Endodermal cell (in vitro differentiated cells): ENCODE measurements around the gene S100A10. TPM values are rescaled to one million over a fixed set of nuclear protein-coding genes. Genes with fewer than 3 reads are reported as not detected.

Experiments used
- DNase-seq: peaks from one replicate; pipeline ENCODE4 v3.0.0-alpha.2; 2017
- H3K27ac ChIP-seq: 2 replicates; pipeline ENCODE4 v1.5.1; 2013; ENCODE audit warnings: mild to moderate bottlenecking, low read depth, low read length, moderate library complexity
- H3K27me3 ChIP-seq: 2 replicates; pipeline ENCODE4 v1.6.1; 2013; ENCODE audit warnings: mild to moderate bottlenecking, low read length, moderate library complexity; ENCODE audit not compliant: insufficient read depth, control insufficient read depth, poor library complexity, severe bottlenecking
- H3K36me3 ChIP-seq: 2 replicates; pipeline ENCODE4 v1.7.0; 2013; ENCODE audit warnings: mild to moderate bottlenecking, low read length, moderate library complexity; ENCODE audit not compliant: control insufficient read depth, insufficient read depth
- H3K4me1 ChIP-seq: one replicate; pipeline ENCODE4 v1.7.0; 2013; ENCODE audit warnings: low read length; ENCODE audit not compliant: control insufficient read depth, insufficient read depth
- H3K4me3 ChIP-seq: 2 replicates; pipeline ENCODE4 v1.5.1; 2013; ENCODE audit warnings: mild to moderate bottlenecking, low read length, moderate library complexity
- H3K9ac ChIP-seq: 2 replicates; pipeline ENCODE4 v1.6.1; 2013; ENCODE audit warnings: mild to moderate bottlenecking, low read length, moderate library complexity; ENCODE audit not compliant: poor library complexity, severe bottlenecking; ENCODE audit errors: extremely low read depth
- H3K9me3 ChIP-seq: 2 replicates; pipeline ENCODE4 v1.6.1; 2013; ENCODE audit warnings: mild to moderate bottlenecking, low read length, moderate library complexity; ENCODE audit not compliant: control insufficient read depth
- H3K27ac Mint-ChIP-seq: 2 replicates; pipeline ENCODE4 v1.8.0; 2020; ENCODE audit warnings: mixed read lengths
- H3K27me3 Mint-ChIP-seq: 2 replicates; pipeline ENCODE4 v1.8.0; 2021; ENCODE audit warnings: mild to moderate bottlenecking, mixed read lengths; ENCODE audit not compliant: insufficient read depth
- H3K36me3 Mint-ChIP-seq: 2 replicates; pipeline ENCODE4 v1.8.0; 2020; ENCODE audit warnings: low read depth, mixed read lengths
- H3K4me1 Mint-ChIP-seq: 2 replicates; pipeline ENCODE4 v1.8.0; 2020; ENCODE audit warnings: mixed read lengths
- H3K4me3 Mint-ChIP-seq: 2 replicates; pipeline ENCODE4 v1.8.0; 2020; ENCODE audit warnings: mild to moderate bottlenecking, moderate library complexity, mixed read lengths
- H3K9me3 Mint-ChIP-seq: 2 replicates; pipeline ENCODE4 v1.8.0; 2020; ENCODE audit warnings: mild to moderate bottlenecking, mixed read lengths
- CTCF ChIP-seq: fragments of 200-600 bp; sonication (generic); conservative IDR thresholded peaks from 2 replicates; pipeline ENCODE4 v1.5.0; 2021; ENCODE audit warnings: antibody characterized with exemption, mild to moderate bottlenecking
- WGBS, 2 experiments: methylation state at CpG; one replicate each; pipeline versions ENCODE4 v1.1.5 to v1.1.7; 2013; ENCODE audit warnings: missing lambda C conversion rate in 2 of 2, mixed read lengths in 1 of 2; ENCODE audit not compliant: insufficient coverage in 1 of 2, insufficient read length in 1 of 2; 5-methylcytosine and 5-hydroxymethylcytosine counted together
- total RNA-seq, 2 donors: library from RNA; stranded (reverse); fragmentation: NEBNext Ultra II Directional in 1 of 2; extraction: Animal tissue kit (Norgen Biotek cat#: 25700) in 1 of 2; gene quantifications; 2 replicates in 1 of 2; 3 replicates in 1 of 2; pipeline ENCODE4 v1.2.1, GENCODE V29; 2021

Gene S100A10
- total RNA-seq, 2 donors from 2014 or later = 352 to 880 TPM

- Histone ChIP-seq H3K36me3 (no peaks in the 10 kb centered on the region), H3K4me3 (no peak overlapping the region), H3K27me3 (no peaks in the 10 kb centered on the region), H3K4me1 (no peaks in the 10 kb centered on the region), H3K9ac (no peak overlapping the region), H3K27ac (no peak overlapping the region), H3K9me3 (no peaks in the 10 kb centered on the region)
- TF ChIP-seq CTCF = no peak
- WGBS, 2 experiments = 72 to 83% methylated on average over 4 to 6 of the region's 6 CpGs
- Mint-ChIP-seq H3K9me3 (no peaks in the 10 kb centered on the region), H3K27ac (no peak overlapping the region), H3K36me3 (no peaks in the 10 kb centered on the region), H3K27me3 (peaks cover 18% of the 10 kb centered on the region), H3K4me1 (peaks cover 9% of the 10 kb centered on the region), H3K4me3 (no peak overlapping the region)
- DNase-seq = no peak
Observed at GRCh38 chr1:152015766-152016165, 22.1 kb upstream of the S100A10 start.

GRCh38 chr1:152014943-152015342 lies 21.3 kb upstream of the S100A10 start:
- no peaks in the 10 kb centered on the region for H3K27me3 ChIP-seq
- WGBS, 2 experiments = 92 to 94% methylated on average over 1 of the region's 1 CpG
- Mint-ChIP-seq H3K4me3 (no peak overlapping the region), H3K27ac (no peak overlapping the region), H3K36me3 (no peaks in the 10 kb centered on the region), H3K27me3 (peaks cover 18% of the 10 kb centered on the region), H3K4me1 (peaks cover 9% of the 10 kb centered on the region), H3K9me3 (no peaks in the 10 kb centered on the region)
- H3K36me3 ChIP-seq = no peaks in the 10 kb centered on the region
- DNase-seq = no peak
- H3K4me3 ChIP-seq = no peak overlapping the region
- TF ChIP-seq CTCF = no peak
- no peak overlapping the region for H3K9ac ChIP-seq
- H3K27ac ChIP-seq = no peak overlapping the region
- H3K9me3 ChIP-seq = no peaks in the 10 kb centered on the region
- H3K4me1 ChIP-seq = no peaks in the 10 kb centered on the region

- Histone ChIP-seq H3K9me3 (no peaks in the 10 kb centered on the region), H3K27ac (no peak overlapping the region), H3K27me3 (no peaks in the 10 kb centered on the region), H3K4me3 (no peak overlapping the region), H3K9ac (no peak overlapping the region), H3K4me1 (no peaks in the 10 kb centered on the region), H3K36me3 (no peaks in the 10 kb centered on the region)
- TF ChIP-seq CTCF = peak; percentile 89
- no peaks in the 10 kb centered on the region for H3K9me3 Mint-ChIP-seq
- H3K27ac Mint-ChIP-seq = no peak overlapping the region
- peak; percentile 92 for DNase-seq
- H3K4me1 Mint-ChIP-seq = peaks cover 9% of the 10 kb centered on the region
- peaks cover 22% of the 10 kb centered on the region for H3K27me3 Mint-ChIP-seq
- H3K4me3 Mint-ChIP-seq = no peak overlapping the region
- no peaks in the 10 kb centered on the region for H3K36me3 Mint-ChIP-seq
- 0 to 2% methylated on average over 2 to 3 of the region's 3 CpGs for WGBS, 2 experiments
Observed at GRCh38 chr1:152013664-152014237, 20.1 kb upstream of the S100A10 start.
